CD4-positive, alpha-beta T cell treated with Interleukin-10 for 1 hour (primary cell): ENCODE data around the gene SCNN1G.
"Not testable (repeated sequence)": the region's sequence is repeated elsewhere in the genome, so short reads cannot be mapped to it uniquely, and the experiment has no call there.

Experiments used
- DNase-seq: peaks from one replicate; pipeline ENCODE4 v3.0.0-alpha.2; 2020

The SCNN1G gene

DNA sequence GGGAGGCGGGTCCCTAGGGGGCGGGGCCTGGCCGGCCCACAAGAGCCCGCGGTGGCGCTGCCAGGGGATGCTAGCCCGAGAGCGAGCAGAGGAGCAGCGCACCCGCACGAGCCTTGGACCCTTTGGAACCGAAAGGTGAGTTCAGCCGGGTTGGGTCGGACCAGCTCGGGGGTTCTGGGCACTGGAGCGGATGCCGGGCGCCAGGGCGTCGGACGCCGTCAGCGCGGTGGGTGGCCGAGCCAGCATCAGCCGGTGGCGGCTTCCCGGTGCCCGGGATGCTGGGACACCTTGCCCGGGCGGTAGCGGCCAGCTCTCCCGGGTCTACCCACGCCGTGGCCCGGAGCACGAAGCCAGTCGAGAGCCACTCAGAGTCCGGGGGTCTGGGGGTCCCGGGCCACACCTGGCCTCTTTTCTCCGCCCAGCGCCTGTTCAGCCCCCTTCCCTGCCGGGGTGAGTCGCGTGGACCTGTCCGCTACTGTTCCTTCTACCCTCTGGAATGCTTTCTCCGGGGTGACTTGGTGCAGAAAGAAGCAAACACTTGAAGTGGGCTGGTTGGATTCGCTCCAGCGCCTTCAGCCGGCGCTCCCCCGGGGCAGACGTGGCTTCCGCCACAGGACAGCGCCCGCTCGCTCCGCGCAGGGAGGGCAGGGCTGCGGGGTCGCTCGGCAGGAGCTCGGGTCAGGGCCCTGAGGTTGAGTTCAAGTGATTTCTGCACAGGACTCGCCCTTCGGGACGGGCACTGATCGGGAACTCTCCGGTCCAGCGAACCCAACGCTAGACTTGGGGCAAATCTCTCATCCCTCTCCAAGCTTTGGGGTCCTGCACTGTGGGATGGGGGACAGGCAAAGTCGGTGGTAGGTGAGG lies at the start of gene SCNN1G:
SCNN1G (plus strand) TSS at position 67 of the 864 bp plus-strand sequence. CDS start 3,527 bp downstream, outside the sequence.
- DNase-seq, result no peak

DNA sequence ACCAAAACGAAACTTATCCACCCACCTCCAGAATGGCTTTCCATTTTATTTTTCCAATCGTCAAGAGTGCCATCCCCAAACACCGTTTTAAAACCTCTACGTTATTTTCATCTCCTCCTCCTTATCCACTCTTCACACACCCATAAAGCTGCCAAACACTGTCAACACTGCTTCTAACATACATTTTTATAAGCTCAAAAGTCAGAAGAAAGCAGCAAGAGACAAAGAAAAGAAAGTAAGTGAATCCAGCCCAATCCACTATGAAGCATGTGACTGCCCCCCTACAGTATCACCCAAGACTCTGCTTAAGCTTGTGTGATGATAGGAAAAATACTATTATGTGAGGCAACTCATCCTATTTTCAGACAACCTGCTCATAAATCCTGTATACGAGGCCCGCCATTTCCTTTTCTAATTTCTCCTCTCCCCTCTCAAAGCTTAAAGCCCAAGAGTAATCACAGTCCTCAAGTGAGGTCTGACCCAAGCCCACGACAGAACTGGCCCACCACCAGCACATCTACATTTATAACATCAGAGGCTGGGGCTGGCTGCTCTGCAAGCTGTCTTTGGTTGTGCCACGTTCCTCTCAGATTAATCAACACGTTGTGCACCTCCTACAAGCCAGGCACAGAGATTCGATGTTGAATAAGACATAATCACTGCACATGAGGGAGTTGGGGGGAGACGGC lies 49.6 kb upstream of the SCNN1G start:
- no peak for DNase-seq

DNA sequence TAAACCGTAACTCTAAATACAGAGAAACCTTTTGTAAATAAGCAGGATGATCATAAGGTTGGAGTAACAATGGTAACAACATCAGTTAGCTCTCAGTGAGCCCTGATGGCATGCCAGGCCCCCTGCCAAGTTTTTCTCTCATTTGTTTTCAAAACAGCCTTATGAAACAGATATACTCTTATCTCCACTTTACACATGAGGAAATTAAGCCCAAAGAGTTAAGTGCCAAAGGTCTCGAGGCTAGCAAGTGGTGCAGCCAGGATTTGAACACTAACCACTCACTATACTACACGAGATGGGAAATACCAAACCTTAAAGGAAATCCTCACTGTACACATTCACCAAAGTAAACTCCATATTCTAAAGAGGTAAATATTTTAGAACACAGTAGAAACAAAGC lies 48.3 kb upstream of the SCNN1G start:
- DNase-seq, result no peak

DNA sequence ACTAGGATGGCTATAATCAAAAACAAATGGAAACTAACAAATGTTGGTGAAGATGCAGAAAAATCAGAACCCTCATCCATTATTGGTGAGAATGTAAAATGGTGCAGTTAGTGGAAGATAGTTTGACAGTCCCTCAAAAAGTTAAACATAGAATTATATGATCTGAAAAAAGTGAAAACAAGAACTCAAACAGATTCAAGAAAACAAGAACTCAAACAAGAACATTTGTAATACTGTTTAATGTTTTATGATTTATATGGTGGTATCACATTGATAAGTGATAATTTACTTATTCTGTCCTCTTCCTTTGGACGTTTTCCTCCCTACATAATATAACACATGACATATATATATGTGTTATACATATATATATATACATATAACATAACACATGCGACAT lies 45.3 kb upstream of the SCNN1G start:
- no peak for DNase-seq

- DNase-seq, result no peak
These were observed 44.7 kb upstream of the SCNN1G start for GRCh38 chr16:23137818-23138217.

DNA sequence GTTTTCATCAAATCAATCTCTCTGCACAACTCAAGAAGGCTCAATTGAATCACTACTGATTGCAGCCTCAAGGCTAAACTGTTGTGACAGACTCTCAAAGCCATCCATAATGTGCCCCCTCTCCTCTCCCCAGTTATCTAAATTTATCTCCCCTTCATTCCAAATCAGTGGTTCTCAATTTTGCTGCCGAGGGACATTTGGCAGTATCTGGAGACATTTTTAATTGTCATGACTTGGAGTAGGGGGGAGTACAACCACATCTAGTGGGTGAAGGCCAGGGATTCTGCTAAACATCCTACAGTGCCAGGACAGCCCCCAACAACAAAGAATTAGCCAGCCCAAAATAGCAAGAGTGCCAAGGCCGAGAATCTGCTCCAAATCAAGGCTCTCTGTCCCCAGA lies 42.4 kb upstream of the SCNN1G start:
- DNase-seq, result no peak

- DNase-seq, result no peak
These were observed 41.5 kb upstream of the SCNN1G start for GRCh38 chr16:23141033-23141432.

- DNase-seq, result no peak
These were observed 41.0 kb upstream of the SCNN1G start for GRCh38 chr16:23141500-23141899.

DNA sequence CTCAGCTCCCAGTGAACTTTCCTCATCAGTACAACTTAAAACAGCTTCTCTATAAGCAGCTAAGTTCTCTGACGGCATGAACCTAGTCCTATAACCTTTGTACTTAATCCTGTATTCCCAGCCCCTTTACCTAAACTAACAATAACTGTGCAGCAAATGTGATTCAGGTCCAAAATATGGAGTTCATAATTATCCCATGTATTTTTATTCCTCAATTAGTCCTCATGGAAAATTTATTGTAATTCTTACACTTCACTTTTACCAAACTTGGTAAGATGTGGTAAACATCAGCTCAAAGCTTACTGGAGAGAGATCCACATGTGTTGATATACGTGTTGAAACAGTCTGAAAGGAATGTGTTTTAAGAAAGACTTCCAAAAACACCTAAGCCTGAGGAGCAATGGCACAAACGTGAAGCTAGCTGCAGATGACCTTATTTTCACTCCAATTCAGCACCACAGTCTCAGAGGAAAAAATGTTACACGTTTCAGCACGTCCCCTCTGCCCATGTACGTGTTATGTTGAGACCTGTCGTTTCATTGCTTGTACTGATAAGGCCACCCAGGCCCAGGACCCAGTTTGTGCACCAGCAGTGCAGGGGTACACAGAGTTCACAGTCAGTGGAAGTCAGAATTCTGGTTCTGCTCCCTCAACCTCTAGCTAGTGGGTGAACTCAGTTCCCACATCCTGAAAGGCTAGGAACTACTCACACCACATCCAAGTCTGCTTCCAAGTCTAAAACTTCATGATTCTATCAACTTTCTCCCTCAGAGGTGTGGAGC lies 40.4 kb upstream of the SCNN1G start:
- no peak for DNase-seq

DNA sequence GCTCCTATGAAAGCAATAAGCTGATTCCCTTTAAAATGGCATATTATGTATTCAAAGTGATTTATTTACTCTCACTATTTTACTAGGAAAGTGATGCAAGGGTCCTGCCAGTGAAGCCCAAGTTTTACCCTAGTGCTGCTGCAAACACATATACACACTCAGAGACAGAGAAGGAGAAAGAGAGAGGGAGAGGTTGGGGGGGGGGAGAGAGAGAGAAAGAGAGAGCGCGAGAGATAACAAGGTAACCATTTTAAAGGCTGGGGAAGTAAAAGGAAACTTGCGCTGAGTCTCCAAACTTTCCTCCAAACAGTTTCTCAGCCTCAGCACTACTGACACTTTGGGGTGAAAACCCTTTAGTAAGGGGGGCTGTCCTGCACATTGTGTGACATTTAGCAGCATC lies 39.2 kb upstream of the SCNN1G start:
- no peak for DNase-seq

DNA sequence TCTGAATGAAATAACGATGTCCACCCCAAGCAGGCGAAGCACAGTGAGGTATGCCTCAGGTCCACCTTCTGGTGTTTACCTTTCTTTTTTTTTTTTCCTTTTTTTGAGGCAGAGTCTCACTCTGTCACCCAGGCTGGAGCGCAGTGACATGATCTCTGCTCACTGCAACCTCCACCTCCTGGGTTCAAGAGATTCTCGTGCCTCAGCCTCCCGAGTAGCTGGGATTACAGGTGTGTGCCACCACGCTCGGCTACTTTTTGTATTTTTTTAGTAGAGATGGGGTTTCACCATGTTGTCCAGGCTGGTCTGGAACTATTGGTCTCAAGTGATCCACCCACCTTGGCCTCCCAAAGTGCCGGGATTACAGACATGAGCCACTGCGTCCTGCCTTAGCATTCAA lies 38.2 kb upstream of the SCNN1G start:
- DNase-seq, result not testable (repeated sequence)

DNA sequence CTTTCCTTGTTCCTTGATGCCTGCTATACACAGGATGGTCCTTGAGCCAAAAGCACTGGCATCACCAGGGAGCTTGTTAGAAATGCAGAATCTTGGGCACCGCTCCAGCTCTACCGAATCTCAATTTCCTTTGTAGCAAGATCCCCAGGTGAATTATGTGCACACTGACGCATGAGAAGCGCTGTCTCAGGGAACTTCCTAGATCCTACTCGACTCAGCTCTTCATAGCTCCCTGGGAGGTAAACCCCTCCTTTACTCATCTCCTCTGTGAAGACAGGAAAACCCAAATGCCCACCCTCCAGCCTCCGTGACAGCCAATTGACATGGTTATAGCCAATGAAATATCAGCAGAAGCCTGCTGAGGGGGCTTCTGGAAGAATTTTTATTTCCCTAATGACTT lies 37.4 kb upstream of the SCNN1G start:
- DNase-seq, result no peak

GRCh38 chr16:23145608-23146007 lies 36.9 kb upstream of the SCNN1G start:
- DNase-seq, result no peak

- DNase-seq, result no peak
These were observed 35.5 kb upstream of the SCNN1G start for GRCh38 chr16:23146877-23147601.

DNA sequence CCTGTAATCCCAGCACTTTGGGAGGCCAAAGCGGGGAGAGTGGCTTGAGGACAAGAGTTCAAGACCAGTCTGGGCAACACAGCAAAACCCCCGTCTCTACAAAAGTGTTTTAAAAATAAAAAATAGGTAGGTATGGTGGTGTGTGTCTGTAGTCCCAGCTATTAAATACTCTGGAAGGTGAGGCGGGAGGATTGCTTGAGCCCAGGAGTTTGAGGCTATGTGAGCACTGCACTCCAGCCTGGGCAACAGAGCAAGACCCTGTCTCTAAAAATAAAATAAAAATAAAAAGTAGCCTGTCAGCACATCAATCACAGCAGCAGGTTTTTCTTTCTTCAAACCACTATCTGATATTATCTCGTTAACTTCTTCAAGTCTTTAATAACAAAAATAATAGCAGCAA lies 34.9 kb upstream of the SCNN1G start:
- DNase-seq, result no peak

DNA sequence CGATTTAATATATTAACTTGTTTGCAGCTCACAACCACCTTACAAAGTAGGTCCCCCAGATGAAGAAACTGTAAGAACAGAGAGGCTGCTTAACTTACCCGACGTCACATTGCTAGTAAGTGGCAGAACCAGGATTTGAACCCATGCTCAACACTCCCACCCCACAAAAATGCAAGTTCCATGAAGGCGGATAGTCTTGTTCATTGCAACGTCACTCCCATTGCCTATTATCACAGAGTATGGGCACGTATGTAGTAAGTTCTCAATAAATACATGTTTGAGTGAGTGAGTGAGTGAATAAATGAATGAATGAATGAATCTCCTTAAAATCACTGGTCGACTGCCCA lies 34.4 kb upstream of the SCNN1G start:
- no peak for DNase-seq

DNA sequence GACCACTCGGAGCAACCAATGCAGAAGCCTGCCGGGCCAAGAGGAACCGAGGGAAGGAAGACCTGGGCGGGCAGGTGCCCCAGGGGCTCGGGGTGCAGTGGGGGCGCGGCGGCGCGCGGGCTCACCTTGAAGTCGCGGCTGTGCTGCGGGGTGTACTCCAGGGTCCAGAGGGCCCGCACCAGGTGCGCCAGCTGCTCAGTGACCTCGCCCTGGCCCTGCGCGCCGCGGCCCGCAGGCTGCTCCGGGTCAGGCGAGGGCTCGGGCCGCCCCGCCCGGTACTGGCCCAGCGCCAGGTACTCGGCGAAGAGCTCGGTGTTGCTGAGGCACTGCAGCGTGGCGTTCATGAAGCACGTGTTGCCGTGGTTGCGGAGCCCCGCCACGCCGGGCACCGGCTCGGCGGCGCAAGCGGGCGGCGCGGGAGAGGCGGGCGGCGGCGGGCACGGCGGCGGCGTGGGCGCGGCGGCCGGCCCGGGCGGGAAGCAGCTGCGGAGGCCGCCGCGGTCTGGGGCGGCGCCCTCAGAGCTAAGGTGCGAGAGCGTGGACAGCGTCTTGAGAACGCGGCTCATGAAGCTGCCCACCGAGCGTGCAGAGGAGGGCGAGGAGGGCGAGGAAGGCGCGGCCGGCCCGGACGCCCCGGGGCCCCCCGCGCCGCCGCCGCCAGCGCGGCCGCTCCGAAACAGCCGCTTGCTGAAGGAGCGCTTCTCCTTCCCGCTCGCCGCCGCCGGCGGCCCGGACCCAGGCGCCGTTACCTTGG lies 33.9 kb upstream of the SCNN1G start:
- DNase-seq, result peak; percentile 55

- peak; percentile 92 for DNase-seq
These were observed 33.1 kb upstream of the SCNN1G start, which contains the start of gene USP31 for GRCh38 chr16:23149267-23149992. Gene USP31 (minus strand): TSS chr16:23149452. CDS start chr16:23149270, 182 bp downstream.

GRCh38 chr16:23149993-23150364 lies 32.6 kb upstream of the SCNN1G start:
- no peak for DNase-seq

DNA sequence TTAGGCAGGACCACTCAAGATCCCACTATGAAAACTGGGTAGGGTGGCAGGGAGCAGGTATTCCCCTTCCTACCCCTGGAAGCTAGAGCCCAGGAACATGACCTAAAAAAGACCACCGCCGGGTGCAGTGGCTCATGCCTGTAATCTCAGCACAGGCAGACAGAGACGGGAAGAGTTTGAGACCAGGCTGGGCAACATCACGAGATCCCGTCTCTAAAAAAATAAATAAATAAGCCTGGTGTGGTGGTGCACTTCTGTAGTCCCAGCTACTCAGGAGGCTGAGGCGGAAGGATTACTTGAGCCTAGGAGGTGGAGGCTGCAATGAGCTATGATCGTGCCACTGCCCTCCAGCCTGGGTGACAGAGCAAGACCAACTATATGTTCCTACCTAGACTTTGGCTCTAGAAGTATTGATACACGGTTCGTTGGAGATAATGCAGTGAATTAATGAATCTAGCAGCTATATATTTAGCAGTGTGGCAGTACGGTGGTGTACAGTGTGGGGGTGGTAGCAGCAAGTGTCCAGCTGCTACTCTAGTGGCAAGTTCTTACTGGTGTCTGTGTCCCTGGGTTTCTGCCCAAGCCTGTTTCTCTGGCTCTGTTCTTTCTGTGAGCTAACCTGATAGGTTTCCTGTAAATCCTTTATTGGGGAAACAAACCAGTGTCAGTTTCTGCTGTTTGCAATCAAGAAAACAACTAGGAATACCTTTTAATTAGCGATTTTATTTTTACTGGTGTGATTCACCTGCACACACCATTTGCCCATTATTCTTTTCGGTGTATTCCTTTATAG lies 30.0 kb upstream of the SCNN1G start:
- no peak for DNase-seq
